ELF-1 (cell line): Measurements from ENCODE around the gene MDM1.

Experiments
- DNase-seq: peaks from one replicate; pipeline ENCODE4 v3.0.0-alpha.2; 2016; ENCODE audit warnings: low read depth, low spot score

Gene MDM1

GRCh38 chr12:68356060-68356695 lies 24.0 kb upstream of the MDM1 start:
- DNase-seq, result no peak

- no peak for DNase-seq
Observed at GRCh38 chr12:68354977-68355541, 22.9 kb upstream of the MDM1 start.

GRCh38 chr12:68352067-68352466 lies 19.9 kb upstream of the MDM1 start:
- no peak for DNase-seq

GRCh38 chr12:68350753-68351152 lies 18.6 kb upstream of the MDM1 start:
- no peak for DNase-seq

- no peak for DNase-seq
Observed at GRCh38 chr12:68349921-68350606, 17.9 kb upstream of the MDM1 start.

GRCh38 chr12:68349220-68349621 lies 17.1 kb upstream of the MDM1 start:
- no peak for DNase-seq

- DNase-seq, result no peak
Observed at GRCh38 chr12:68348419-68348818, 16.3 kb upstream of the MDM1 start.

GRCh38 chr12:68345763-68346162 lies 13.6 kb upstream of the MDM1 start:
- DNase-seq, result no peak

GRCh38 chr12:68344126-68344525 lies 12.0 kb upstream of the MDM1 start:
- DNase-seq, result no peak

- DNase-seq, result no peak
Observed at GRCh38 chr12:68342966-68343365, 10.8 kb upstream of the MDM1 start.

GRCh38 chr12:68341822-68342221 lies 9.7 kb upstream of the MDM1 start:
- no peak for DNase-seq

- DNase-seq, result no peak
Observed at GRCh38 chr12:68340404-68341270, 8.5 kb upstream of the MDM1 start.

GRCh38 chr12:68336889-68337303 lies 4.7 kb upstream of the MDM1 start:
- DNase-seq, result peak; percentile 53

GRCh38 chr12:68335462-68335861 lies 3.3 kb upstream of the MDM1 start:
- DNase-seq, result no peak

- no peak for DNase-seq
Observed at GRCh38 chr12:68334132-68334531, 2.0 kb upstream of the MDM1 start.

GRCh38 chr12:68332728-68333630 lies 817 bp upstream of the MDM1 start:
- DNase-seq, result no peak

- DNase-seq, result no peak
Observed at GRCh38 chr12:68331500-68331868, 678 bp downstream of the MDM1 start.

- DNase-seq, result no peak
Observed at GRCh38 chr12:68327896-68328295, 4.3 kb downstream of the MDM1 start.

- no peak for DNase-seq
Observed at GRCh38 chr12:68326716-68327115, 5.4 kb downstream of the MDM1 start.

- no peak for DNase-seq
Observed at GRCh38 chr12:68325966-68326365, 6.2 kb downstream of the MDM1 start.

GRCh38 chr12:68324531-68324930 lies 7.6 kb downstream of the MDM1 start:
- DNase-seq, result no peak
